ENCODE data around the gene KDM6B. TPM values are rescaled to one million over a fixed set of nuclear protein-coding genes. Genes with fewer than 3 reads are reported as not detected.

KDM6B gene
- total and polyA plus RNA-seq, 9 of the 15 experiments (the other 6 are each of a cell fraction or from before 2014, with no cell fraction given), result 0.01 to 22.9 (median 2.2) TPM

- no peak for TF ChIP-seq XRCC3 (IDR thresholded peaks at IDR 0.05)
- TF ChIP-seq NR3C1 (CRISPR knock-in tag; IDR thresholded peaks at IDR 0.05), result no peak
- no peak for TF ChIP-seq BRD4 (IDR thresholded peaks at IDR 0.05)
- TF ChIP-seq HIVEP1 (CRISPR knock-in tag; IDR thresholded peaks at IDR 0.05), result no peak
- TF ChIP-seq CBX1 (IDR thresholded peaks at IDR 0.05; ENCODE audit: low read depth), result no peak
- no peak for TF ChIP-seq RFX7 (CRISPR knock-in tag; IDR thresholded peaks at IDR 0.05)
- no peak for TF ChIP-seq CBX5 (IDR thresholded peaks at IDR 0.05; ENCODE audit: borderline replicate concordance, low read depth)
- TF ChIP-seq TEAD2 (tag; IDR thresholded peaks at IDR 0.05), result no peak
- TF ChIP-seq RCOR1 (IDR thresholded peaks at IDR 0.05; ENCODE audit: borderline replicate concordance in 1 of 2, low read depth in 2 of 2, low read length in 2 of 2), result no peak
- TF ChIP-seq TEAD1 (CRISPR knock-in tag; IDR thresholded peaks at IDR 0.05), result no peak; a peak in 1 of 4 replicates
- no peak for TF ChIP-seq ZZZ3 (IDR thresholded peaks at IDR 0.05)
- TF ChIP-seq, protein P1, sequence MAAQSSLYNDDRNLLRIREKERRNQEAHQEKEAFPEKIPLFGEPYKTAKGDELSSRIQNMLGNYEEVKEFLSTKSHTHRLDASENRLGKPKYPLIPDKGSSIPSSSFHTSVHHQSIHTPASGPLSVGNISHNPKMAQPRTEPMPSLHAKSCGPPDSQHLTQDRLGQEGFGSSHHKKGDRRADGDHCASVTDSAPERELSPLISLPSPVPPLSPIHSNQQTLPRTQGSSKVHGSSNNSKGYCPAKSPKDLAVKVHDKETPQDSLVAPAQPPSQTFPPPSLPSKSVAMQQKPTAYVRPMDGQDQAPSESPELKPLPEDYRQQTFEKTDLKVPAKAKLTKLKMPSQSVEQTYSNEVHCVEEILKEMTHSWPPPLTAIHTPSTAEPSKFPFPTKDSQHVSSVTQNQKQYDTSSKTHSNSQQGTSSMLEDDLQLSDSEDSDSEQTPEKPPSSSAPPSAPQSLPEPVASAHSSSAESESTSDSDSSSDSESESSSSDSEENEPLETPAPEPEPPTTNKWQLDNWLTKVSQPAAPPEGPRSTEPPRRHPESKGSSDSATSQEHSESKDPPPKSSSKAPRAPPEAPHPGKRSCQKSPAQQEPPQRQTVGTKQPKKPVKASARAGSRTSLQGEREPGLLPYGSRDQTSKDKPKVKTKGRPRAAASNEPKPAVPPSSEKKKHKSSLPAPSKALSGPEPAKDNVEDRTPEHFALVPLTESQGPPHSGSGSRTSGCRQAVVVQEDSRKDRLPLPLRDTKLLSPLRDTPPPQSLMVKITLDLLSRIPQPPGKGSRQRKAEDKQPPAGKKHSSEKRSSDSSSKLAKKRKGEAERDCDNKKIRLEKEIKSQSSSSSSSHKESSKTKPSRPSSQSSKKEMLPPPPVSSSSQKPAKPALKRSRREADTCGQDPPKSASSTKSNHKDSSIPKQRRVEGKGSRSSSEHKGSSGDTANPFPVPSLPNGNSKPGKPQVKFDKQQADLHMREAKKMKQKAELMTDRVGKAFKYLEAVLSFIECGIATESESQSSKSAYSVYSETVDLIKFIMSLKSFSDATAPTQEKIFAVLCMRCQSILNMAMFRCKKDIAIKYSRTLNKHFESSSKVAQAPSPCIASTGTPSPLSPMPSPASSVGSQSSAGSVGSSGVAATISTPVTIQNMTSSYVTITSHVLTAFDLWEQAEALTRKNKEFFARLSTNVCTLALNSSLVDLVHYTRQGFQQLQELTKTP (IDR thresholded peaks at IDR 0.05; ENCODE audit: low read depth in 1 of 2, partially characterized antibody in 2 of 2), result no peak
- no peak for TF ChIP-seq FOXK1 (CRISPR knock-in tag; IDR thresholded peaks at IDR 0.05; ENCODE audit: borderline replicate concordance)
- TF ChIP-seq CREB1 (IDR thresholded peaks at IDR 0.05), result no peak
- TF ChIP-seq CREB1 (CRISPR knock-in tag; IDR thresholded peaks at IDR 0.05), result peak; percentile 47; the same call in 1 of the 2 replicates
- no peak for TF ChIP-seq SFPQ (IDR thresholded peaks at IDR 0.05; ENCODE audit: low read depth, low read length)
- no peak for TF ChIP-seq RBM39 (optimal IDR thresholded peaks at IDR 0.05; ENCODE audit: low read depth, low read length)
- no peak for TF ChIP-seq SRSF3 (IDR thresholded peaks at IDR 0.05; ENCODE audit: insufficient read depth, low read length)
- peak; percentile 86 for TF ChIP-seq SPI1 (IDR thresholded peaks at IDR 0.05; ENCODE audit: borderline replicate concordance, low read depth, low read length)
- no peak for TF ChIP-seq ZFP30 (CRISPR knock-in tag; IDR thresholded peaks at IDR 0.05; ENCODE audit: borderline replicate concordance)
- TF ChIP-seq ZNF3 (CRISPR knock-in tag; IDR thresholded peaks at IDR 0.05), result no peak
- TF ChIP-seq ZNF239 (CRISPR knock-in tag; IDR thresholded peaks at IDR 0.05), result no peak
- TF ChIP-seq ZNF263 (CRISPR knock-in tag; IDR thresholded peaks at IDR 0.05; ENCODE audit: borderline replicate concordance), result no peak
- no peak for TF ChIP-seq RBM22 (IDR thresholded peaks at IDR 0.05; ENCODE audit: low read depth, low read length, poor library complexity, severe bottlenecking)
Measured at GRCh38 chr17:7844292-7845154, 10.5 kb downstream of the KDM6B start (continued).

Measured in K562 (cell line).